Measurements from ENCODE around the gene METRN. TPM values are rescaled to one million over a fixed set of nuclear protein-coding genes. Genes with fewer than 3 reads are reported as not detected.

The METRN gene
- total RNA-seq, 1 donor: 33.3 TPM

GRCh38 chr16:680625-680945 is 34.3 kb upstream of the METRN start:
- TF ChIP-seq CTCF (IDR thresholded peaks at IDR 0.05; ENCODE audit: extremely low read depth, low read depth, low read length): no peak
- H3K79me2 ChIP-seq (ENCODE audit: insufficient read depth, low read length): peaks cover 40% of the 10 kb centered on the region
- H2AFZ ChIP-seq (ENCODE audit: low read length): no peak overlapping the region
- peaks cover 26% of the 10 kb centered on the region for H3K4me1 ChIP-seq (ENCODE audit: insufficient read depth, low read length)
- peaks cover 20% of the 10 kb centered on the region for H3K36me3 ChIP-seq (ENCODE audit: insufficient read depth, low read length)
- H3K4me3 ChIP-seq (ENCODE audit: insufficient read depth, low read length): peak overlapping the region; percentile 84
- no peaks in the 10 kb centered on the region for H3K9me3 ChIP-seq (ENCODE audit: low read depth, low read length)
- H3K4me2 ChIP-seq (ENCODE audit: insufficient read depth, low read length): peak overlapping the region; percentile 93
- H4K20me1 ChIP-seq (ENCODE audit: insufficient read depth, low read length): peaks cover 34% of the 10 kb centered on the region
- DNase-seq (ENCODE audit: insufficient read length, low spot score, missing footprints): no peak
- peak overlapping the region; percentile 66 for H3K27ac ChIP-seq (ENCODE audit: low read depth, low read length)
- H3K27me3 ChIP-seq (ENCODE audit: insufficient read depth, low read length): no peaks in the 10 kb centered on the region

GRCh38 chr16:680967-681745 is 33.8 kb upstream of the METRN start:
- Histone ChIP-seq H3K27ac (ENCODE audit: low read depth, low read length) (peak overlapping the region; percentile 66), H3K9me3 (ENCODE audit: low read depth, low read length) (no peaks in the 10 kb centered on the region), H3K36me3 (ENCODE audit: insufficient read depth, low read length) (peaks cover 20% of the 10 kb centered on the region), H4K20me1 (ENCODE audit: insufficient read depth, low read length) (peaks cover 34% of the 10 kb centered on the region), H3K4me2 (ENCODE audit: insufficient read depth, low read length) (peak overlapping the region; percentile 93), H3K27me3 (ENCODE audit: insufficient read depth, low read length) (no peaks in the 10 kb centered on the region), H2AFZ (ENCODE audit: low read length) (no peak overlapping the region), H3K4me3 (ENCODE audit: insufficient read depth, low read length) (peak overlapping the region; percentile 84), H3K4me1 (ENCODE audit: insufficient read depth, low read length) (peaks cover 26% of the 10 kb centered on the region), H3K79me2 (ENCODE audit: insufficient read depth, low read length) (peaks cover 40% of the 10 kb centered on the region)
- no peak for TF ChIP-seq CTCF (IDR thresholded peaks at IDR 0.05; ENCODE audit: extremely low read depth, low read depth, low read length)
- DNase-seq (ENCODE audit: insufficient read length, low spot score, missing footprints): peak; percentile 96

- no peak for DNase-seq (ENCODE audit: insufficient read length, low spot score, missing footprints)
- no peak overlapping the region for H2AFZ ChIP-seq (ENCODE audit: low read length)
- H3K4me2 ChIP-seq (ENCODE audit: insufficient read depth, low read length): peak overlapping the region; percentile 93
- H3K79me2 ChIP-seq (ENCODE audit: insufficient read depth, low read length): peaks cover 40% of the 10 kb centered on the region
- peak overlapping the region; percentile 84 for H3K4me3 ChIP-seq (ENCODE audit: insufficient read depth, low read length)
- H3K4me1 ChIP-seq (ENCODE audit: insufficient read depth, low read length): peaks cover 26% of the 10 kb centered on the region
- no peak for TF ChIP-seq CTCF (IDR thresholded peaks at IDR 0.05; ENCODE audit: extremely low read depth, low read depth, low read length)
- peaks cover 34% of the 10 kb centered on the region for H4K20me1 ChIP-seq (ENCODE audit: insufficient read depth, low read length)
- no peaks in the 10 kb centered on the region for H3K9me3 ChIP-seq (ENCODE audit: low read depth, low read length)
- peak overlapping the region; percentile 8 for H3K27ac ChIP-seq (ENCODE audit: low read depth, low read length)
- no peaks in the 10 kb centered on the region for H3K27me3 ChIP-seq (ENCODE audit: insufficient read depth, low read length)
- peaks cover 20% of the 10 kb centered on the region for H3K36me3 ChIP-seq (ENCODE audit: insufficient read depth, low read length)
Observed at GRCh38 chr16:681746-682427, 33.0 kb upstream of the METRN start.

Data from osteoblast (primary cell).